Suprapubic skin (tissue), 4 donors: ENCODE results near the gene RYR3.

Experiments
- CTCF ChIP-seq, 2 donors: fragments of 200-600 bp in 1 of 2; fragments of 450-650 bp in 1 of 2; sonication (generic) in 1 of 2; IDR thresholded peaks; one replicate each; pipeline ENCODE4 v1.5.1; 2016 to 2019; ENCODE audit warnings: antibody characterized with exemption in 2 of 2, mild to moderate bottlenecking in 1 of 2, moderate library complexity in 1 of 2
- POLR2A ChIP-seq, 2 donors: fragments of 450-650 bp; IDR thresholded peaks; one replicate each; pipeline ENCODE4 v1.6.1; 2017; ENCODE audit warnings: antibody characterized with exemption in 2 of 2, mild to moderate bottlenecking in 2 of 2, moderate library complexity in 2 of 2
- POLR2AphosphoS5 ChIP-seq, 3 donors: sonication (generic); formaldehyde crosslinking; IDR thresholded peaks; one replicate each; pipeline ENCODE4 v1.6.1; 2017; ENCODE audit warnings: antibody characterized with exemption in 3 of 3

GRCh38 chr15:33810806-33811205 lies 500.0 kb downstream of the RYR3 start:
- TF ChIP-seq CTCF (IDR thresholded peaks at IDR 0.05) (no peak), POLR2A (IDR thresholded peaks at IDR 0.05) (no peak), POLR2AphosphoS5 (IDR thresholded peaks at IDR 0.05) (no peak)
